HG02571 (cell line): Measurements from ENCODE around the gene SERAC1.
A peak's percentile ranks its signal among the peaks of the same experiment; 100 is the strongest.
"Not testable (repeated sequence)": the region's sequence is repeated elsewhere in the genome, so short reads cannot be mapped to it uniquely, and the experiment has no call there.

Experiments used
- ATAC-seq: cut with Tn5 transposase; IDR thresholded peaks from one replicate; pipeline ENCODE4 v1.9.1; 2021; ENCODE audit warnings: mild to moderate bottlenecking, moderate library complexity; ENCODE audit not compliant: unreplicated experiment

SERAC1 gene

GRCh38 chr6:158168040-158168289 is at the start of gene SERAC1:
Gene SERAC1 (minus strand): TSS chr6:158168262. CDS start chr6:158158363, 9,899 bp downstream.
- no peak for ATAC-seq

GRCh38 chr6:158213925-158214674 is 46.0 kb upstream of the SERAC1 start:
- peak; percentile 90 for ATAC-seq

- no peak for ATAC-seq
These were observed 43.4 kb upstream of the SERAC1 start for GRCh38 chr6:158211273-158212055.

- not testable (repeated sequence) for ATAC-seq
These were observed 41.7 kb upstream of the SERAC1 start for GRCh38 chr6:158209582-158210333.

- ATAC-seq = not testable (repeated sequence)
These were observed 40.4 kb upstream of the SERAC1 start for GRCh38 chr6:158208226-158209030.

GRCh38 chr6:158207422-158207788 is 39.3 kb upstream of the SERAC1 start:
- peak; percentile 90 for ATAC-seq

- no peak for ATAC-seq
These were observed 38.8 kb upstream of the SERAC1 start for GRCh38 chr6:158206740-158207421.

GRCh38 chr6:158205169-158205944 is 37.3 kb upstream of the SERAC1 start:
- ATAC-seq = no peak

- ATAC-seq = no peak
These were observed 30.4 kb upstream of the SERAC1 start for GRCh38 chr6:158198461-158198860.

GRCh38 chr6:158194487-158195280 is 26.6 kb upstream of the SERAC1 start:
- no peak for ATAC-seq

- ATAC-seq = no peak
These were observed 23.7 kb upstream of the SERAC1 start for GRCh38 chr6:158191761-158192160.

GRCh38 chr6:158191032-158191431 is 23.0 kb upstream of the SERAC1 start:
- ATAC-seq = no peak

- ATAC-seq = no peak
These were observed 20.5 kb upstream of the SERAC1 start for GRCh38 chr6:158188591-158188990.

GRCh38 chr6:158185729-158186456 is 17.8 kb upstream of the SERAC1 start:
- no peak for ATAC-seq

GRCh38 chr6:158184608-158185007 is 16.5 kb upstream of the SERAC1 start:
- ATAC-seq = no peak

GRCh38 chr6:158183174-158183972 is 15.3 kb upstream of the SERAC1 start:
- not testable (repeated sequence) for ATAC-seq

- not testable (repeated sequence) for ATAC-seq
These were observed 9.7 kb upstream of the SERAC1 start for GRCh38 chr6:158177712-158178111.
